Activated CD8-positive, alpha-beta T cell treated with anti-CD3 and anti-CD28 coated beads, Interleukin-2, amount 10 ng/mL, durations not matched to agents 7 days and 5 days (primary cell): ENCODE results near the gene RRBP1. TPM values are rescaled to one million over a fixed set of nuclear protein-coding genes. Genes with fewer than 3 reads are reported as not detected.
A peak's percentile ranks its signal among the peaks of the same experiment; 100 is the strongest.

Experiments used
- ATAC-seq: fragments of 150-1000 bp; cut with Tn5 transposase; one replicate; pipeline ENCODE4 v1.10.0; 2021; ENCODE audit warnings: moderate library complexity
- CTCF ChIA-PET: fragments of 350-600 bp; sonication (Branson Sonifier 250); formaldehyde crosslinking; loops from one replicate; lab custom pipeline; 2021; ENCODE audit warnings: antibody characterized with exemption; lab: Charles Lee
- POLR2A ChIA-PET: fragments of 350-600 bp; sonication (Branson Sonifier 250); formaldehyde crosslinking; loops from one replicate; lab custom pipeline; 2021; ENCODE audit warnings: antibody characterized with exemption; lab: Charles Lee
- DNase-seq: peaks from one replicate; pipeline ENCODE4 v3.0.0-alpha.2; 2020
- H3K27ac Mint-ChIP-seq: one replicate; pipeline ENCODE4 v1.8.0; 2021; ENCODE audit warnings: mild to moderate bottlenecking, mixed read lengths
- H3K27me3 Mint-ChIP-seq: one replicate; pipeline ENCODE4 v1.8.0; 2021; ENCODE audit warnings: low read depth, mixed read lengths
- H3K36me3 Mint-ChIP-seq: one replicate; pipeline ENCODE4 v1.8.0; 2021; ENCODE audit warnings: low read depth, mixed read lengths
- H3K4me1 Mint-ChIP-seq: one replicate; pipeline ENCODE4 v1.8.0; 2021; ENCODE audit warnings: low read depth, mixed read lengths
- H3K4me3 Mint-ChIP-seq: one replicate; pipeline ENCODE4 v1.8.0; 2021; ENCODE audit warnings: mild to moderate bottlenecking, mixed read lengths
- H3K9me3 Mint-ChIP-seq: one replicate; pipeline ENCODE4 v1.8.0; 2022; ENCODE audit warnings: mixed read lengths; ENCODE audit not compliant: insufficient read depth
- total RNA-seq, 2 experiments: library from RNA; stranded (reverse); gene quantifications; one replicate each; pipeline ENCODE4 v1.2.3, GENCODE V29; 2021

The RRBP1 gene
- total RNA-seq, 2 experiments from 2014 or later: 64.3 to 66.7 TPM

DNA sequence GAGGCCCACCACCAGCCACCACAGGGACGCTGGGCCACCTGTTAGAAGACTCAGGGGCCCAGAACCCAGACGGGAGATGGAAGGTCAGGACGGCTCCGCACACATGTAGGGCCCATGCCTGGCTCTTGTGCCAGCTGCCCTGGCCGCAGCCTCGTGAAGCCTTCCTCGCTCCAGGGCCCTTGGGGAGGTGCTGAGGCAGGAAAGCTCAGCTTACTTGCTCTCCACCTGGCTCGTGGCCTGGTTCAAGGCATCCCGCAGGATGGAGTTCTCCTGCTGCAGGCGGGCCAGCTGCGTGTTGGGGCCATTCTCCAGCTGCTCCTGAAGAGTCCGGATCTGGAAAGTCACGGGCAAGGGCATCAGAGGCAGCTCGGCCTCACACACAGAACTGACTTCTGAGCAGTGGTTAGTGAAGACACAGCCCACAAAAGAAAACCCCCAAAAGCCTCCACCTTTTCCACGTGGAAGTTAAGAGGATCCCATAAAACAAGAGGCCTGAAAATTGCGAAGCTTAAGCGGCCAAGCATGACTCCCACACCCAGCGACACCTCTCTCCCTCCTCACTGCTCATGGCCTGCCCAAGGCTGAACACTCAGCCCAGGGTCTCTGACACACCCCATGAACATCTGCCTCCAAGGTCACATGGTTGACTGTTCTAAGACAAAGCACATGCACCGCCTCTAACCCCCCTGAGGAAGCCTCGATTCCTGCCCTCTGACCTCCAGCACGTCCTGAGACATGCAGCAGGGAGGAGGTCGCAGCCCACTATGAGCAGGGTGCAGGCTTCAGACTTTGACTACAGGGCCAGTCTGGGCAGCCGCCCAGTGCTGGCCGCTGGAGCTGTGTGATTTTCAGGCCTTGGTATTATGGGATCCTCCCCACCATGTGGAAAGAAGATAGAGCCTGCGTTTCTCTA is 46.5 kb downstream of the RRBP1 start:
- Mint-ChIP-seq H3K27ac (no peak overlapping the region), H3K9me3 (no peaks in the 10 kb centered on the region), H3K4me3 (no peak overlapping the region), H3K4me1 (peaks cover 5% of the 10 kb centered on the region), H3K27me3 (no peaks in the 10 kb centered on the region), H3K36me3 (peaks cover 18% of the 10 kb centered on the region)
- ChIA-PET POLR2A (no interaction called here), CTCF (no interaction called here)
- ATAC-seq (peak; percentile 22), DNase-seq (no peak)

DNA sequence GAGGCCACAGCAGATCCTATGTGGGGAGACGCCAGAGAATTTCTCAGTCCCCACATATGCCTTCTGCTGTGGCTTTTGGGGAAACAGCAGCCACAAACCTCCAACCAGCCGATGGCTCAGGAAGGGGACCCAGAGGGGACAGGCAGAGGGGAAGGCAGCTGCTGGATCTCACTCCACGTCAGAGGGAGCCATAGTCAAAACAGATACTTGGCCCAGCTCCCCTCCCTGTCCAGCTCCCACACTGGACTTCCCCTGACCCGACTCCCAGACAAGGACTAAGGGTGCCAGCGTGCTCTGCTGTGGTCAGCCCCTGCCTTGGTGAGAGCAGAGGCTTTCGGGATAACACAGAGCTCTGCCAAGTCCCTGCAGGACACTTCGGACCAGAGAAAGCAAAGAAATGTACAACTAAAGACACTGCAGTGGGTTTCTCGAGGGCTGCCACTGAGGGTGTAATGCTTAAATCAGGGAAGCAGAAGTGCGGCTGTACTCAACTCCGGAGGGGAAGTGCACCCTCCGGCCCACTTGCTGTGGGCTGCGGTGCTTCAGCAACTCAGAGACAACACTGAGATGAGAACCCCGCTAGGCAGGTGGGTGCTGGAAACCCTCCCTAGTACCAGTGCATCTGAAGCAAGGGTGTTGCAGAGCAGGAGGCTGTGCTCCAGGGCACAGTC is 47.2 kb downstream of the RRBP1 start:
- Mint-ChIP-seq H3K27ac (no peak overlapping the region), H3K36me3 (peaks cover 22% of the 10 kb centered on the region), H3K9me3 (no peaks in the 10 kb centered on the region), H3K4me3 (no peak overlapping the region), H3K4me1 (peaks cover 5% of the 10 kb centered on the region), H3K27me3 (no peaks in the 10 kb centered on the region)
- ChIA-PET CTCF (no interaction called here), POLR2A (no interaction called here)
- DNase-seq (no peak), ATAC-seq (no peak)

DNA sequence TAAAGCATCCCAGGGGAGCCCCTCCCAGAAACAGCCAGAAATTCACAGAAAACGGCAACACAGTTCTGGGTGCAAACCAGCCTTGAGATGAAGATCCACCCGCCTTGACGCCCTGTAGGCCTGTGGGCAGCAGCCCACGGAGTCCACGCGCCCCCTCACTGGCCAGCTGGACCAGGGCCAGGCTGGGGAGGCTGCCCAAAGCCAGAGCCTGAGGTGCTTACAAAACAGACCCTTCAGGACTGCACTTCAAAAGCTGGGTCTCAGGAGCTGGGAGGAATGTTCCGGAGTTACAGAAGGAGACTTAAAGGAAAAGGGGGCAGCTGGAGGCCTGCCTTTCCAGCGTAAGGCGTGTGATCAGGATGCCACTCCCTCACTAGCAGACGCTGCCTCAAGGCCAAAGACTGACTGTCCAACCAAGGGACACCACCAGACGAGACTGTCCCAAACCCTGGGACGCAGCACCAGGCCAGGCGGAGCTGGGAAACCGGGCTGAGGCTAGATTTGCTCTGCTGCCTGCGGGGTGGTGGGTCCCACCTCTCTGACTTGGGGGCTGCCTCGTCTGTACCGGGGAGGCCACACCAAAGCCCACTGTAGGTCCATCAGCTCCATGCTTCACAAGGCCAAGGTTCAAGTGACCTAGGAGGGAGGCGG is 48.1 kb downstream of the RRBP1 start:
- Mint-ChIP-seq H3K27me3 (no peaks in the 10 kb centered on the region), H3K4me3 (no peak overlapping the region), H3K27ac (no peak overlapping the region), H3K36me3 (peaks cover 22% of the 10 kb centered on the region), H3K9me3 (no peaks in the 10 kb centered on the region), H3K4me1 (peaks cover 5% of the 10 kb centered on the region)
- ATAC-seq (no peak), DNase-seq (no peak)
- ChIA-PET CTCF (interaction anchor here (1.5 kb wide), 1 partner anchor 12 kb away, joined by 4 read pairs; no protein-coding TSS in a partner anchor), POLR2A (no interaction called here)

DNA sequence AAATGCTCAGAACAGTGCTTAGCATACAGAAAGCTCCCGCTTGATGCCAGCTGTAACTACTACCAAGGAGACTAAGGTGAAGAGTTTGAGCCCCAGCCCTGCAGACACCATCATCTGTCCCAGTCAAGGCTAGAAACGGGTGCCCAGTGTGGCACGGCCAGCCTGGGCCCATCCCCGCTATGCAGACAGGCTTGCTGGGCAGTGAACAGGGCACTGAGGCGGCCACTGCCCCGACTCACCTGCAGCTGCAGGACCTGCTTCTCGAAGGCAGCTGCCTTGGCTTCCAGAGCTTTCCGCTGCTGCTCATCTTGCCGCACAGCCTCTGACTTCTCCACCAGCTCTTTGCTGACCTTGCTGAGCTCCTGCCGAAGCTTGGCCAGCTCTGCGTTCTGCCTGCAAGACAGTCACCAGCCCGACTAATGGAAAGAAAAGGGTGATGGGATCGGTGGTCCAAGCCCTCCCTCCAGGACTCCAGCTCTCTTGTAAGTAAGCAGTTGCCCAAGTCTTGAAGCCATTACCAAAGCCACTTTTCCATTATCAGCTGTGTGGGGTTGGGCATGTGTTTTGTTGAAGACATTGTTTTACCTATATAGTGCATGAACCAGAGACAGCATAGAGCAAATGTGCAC is 48.7 kb downstream of the RRBP1 start:
- no peak for DNase-seq
- H3K4me1 Mint-ChIP-seq: peaks cover 5% of the 10 kb centered on the region
- ATAC-seq: no peak
- H3K27ac Mint-ChIP-seq: no peak overlapping the region
- no peaks in the 10 kb centered on the region for H3K27me3 Mint-ChIP-seq
- ChIA-PET CTCF (interaction anchor here (1.5 kb wide), 1 partner anchor 13 kb away, joined by 4 read pairs; no protein-coding TSS in a partner anchor), POLR2A (no interaction called here)
- H3K36me3 Mint-ChIP-seq: peaks cover 26% of the 10 kb centered on the region
- H3K9me3 Mint-ChIP-seq: no peaks in the 10 kb centered on the region
- no peak overlapping the region for H3K4me3 Mint-ChIP-seq

DNA sequence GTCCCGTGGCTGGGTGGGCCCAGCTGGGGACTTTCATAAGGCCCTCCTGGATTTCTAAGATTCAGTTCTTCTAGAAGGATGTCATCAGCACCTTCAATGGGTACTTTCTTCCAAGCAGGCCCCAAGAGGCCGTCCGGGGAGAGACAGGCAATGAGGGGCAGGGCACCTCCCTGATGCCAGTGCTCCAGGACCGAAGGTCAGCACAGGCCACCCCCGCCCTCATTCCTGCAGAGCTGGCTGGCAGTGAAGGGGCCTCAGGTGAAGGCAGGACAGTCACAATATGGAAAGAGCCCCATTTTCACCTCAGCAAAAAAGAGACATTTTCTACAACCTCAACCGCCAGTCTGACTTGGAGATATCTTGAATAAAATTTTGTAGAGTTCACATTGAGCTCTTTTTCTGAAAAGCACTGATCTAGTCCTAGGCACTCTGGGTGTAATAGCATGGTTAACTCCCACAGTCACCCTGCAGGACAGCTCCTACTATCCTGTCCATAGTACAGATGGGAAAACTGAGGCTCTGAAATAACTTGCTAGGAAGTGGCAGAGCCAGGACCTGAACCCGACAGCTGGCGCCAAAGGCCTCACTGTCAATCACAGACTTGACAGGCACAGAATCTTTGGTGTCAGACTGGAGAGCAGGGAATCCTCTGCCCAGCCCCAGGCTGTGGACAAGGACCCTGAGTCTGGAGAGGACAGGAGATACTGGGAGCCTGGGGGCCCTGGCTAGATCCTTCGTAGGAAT is 50.3 kb downstream of the RRBP1 start:
- Mint-ChIP-seq H3K4me1 (peaks cover 5% of the 10 kb centered on the region), H3K4me3 (no peak overlapping the region), H3K27me3 (no peaks in the 10 kb centered on the region), H3K9me3 (no peaks in the 10 kb centered on the region), H3K36me3 (peaks cover 27% of the 10 kb centered on the region), H3K27ac (peak overlapping the region; percentile 34)
- no peak for ATAC-seq
- POLR2A ChIA-PET: no interaction called here
- DNase-seq: no peak
- CTCF ChIA-PET: interaction anchor here (1.4 kb wide), 1 partner anchor 51 kb away, joined by 4 read pairs; the partner anchor contains the start of gene RRBP1

DNA sequence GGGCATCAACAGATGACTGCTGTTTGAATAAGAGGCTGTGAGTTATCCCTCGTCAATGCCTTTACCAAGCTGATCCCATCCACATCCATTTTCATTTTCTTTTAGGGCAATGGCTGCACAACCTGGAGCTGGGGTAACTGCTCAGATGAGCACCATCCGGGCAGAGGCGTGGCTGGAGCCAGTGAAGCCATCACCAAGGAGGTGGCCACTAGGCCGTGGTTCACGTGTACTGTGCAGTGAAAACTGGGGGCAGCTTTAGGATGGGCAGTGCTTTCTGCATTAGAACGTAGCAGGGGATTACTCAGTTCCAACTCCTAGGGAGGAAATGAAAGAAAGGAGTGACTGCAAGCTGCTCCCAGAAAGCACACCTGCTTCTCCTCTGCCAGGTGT is 51.2 kb downstream of the RRBP1 start:
- ChIA-PET CTCF (interaction anchor here (1.4 kb wide), 1 partner anchor 51 kb away, joined by 4 read pairs; the partner anchor contains the start of gene RRBP1), POLR2A (no interaction called here)
- peaks cover 5% of the 10 kb centered on the region for H3K4me1 Mint-ChIP-seq
- H3K9me3 Mint-ChIP-seq: no peaks in the 10 kb centered on the region
- no peak overlapping the region for H3K4me3 Mint-ChIP-seq
- DNase-seq: no peak
- ATAC-seq: no peak
- H3K27me3 Mint-ChIP-seq: no peaks in the 10 kb centered on the region
- peaks cover 25% of the 10 kb centered on the region for H3K36me3 Mint-ChIP-seq
- no peak overlapping the region for H3K27ac Mint-ChIP-seq

DNA sequence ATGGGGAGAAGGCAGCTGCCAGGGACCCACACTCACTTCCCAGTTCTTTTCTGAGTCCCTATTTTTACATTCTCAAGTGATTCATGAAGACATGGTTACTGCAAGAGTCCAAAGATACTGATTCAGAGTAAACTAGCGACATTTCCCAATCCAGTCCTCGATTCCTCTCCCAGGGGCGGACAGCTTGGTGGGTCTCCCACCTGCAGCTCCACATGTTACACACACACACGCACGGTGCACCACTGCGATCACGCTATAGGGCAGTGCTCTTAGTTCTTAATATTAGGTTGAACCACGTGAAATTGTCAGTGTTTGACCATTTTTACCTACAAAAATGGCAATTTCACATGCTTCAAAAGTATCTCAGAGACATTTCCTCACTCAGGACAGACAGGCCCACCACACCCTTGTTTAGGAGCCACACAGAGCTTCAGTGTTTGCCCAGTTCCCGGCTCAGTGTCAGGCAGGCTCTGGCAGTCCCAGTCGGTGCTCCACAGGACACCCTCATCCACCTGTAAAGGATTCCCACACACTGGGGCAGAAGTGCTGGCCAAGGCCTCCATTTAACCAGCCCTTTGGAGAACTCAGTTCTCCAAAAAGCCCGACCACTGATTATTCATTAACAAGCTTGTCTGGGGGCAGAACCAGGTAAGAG is 51.8 kb downstream of the RRBP1 start:
- ATAC-seq: no peak
- no peaks in the 10 kb centered on the region for H3K27me3 Mint-ChIP-seq
- H3K4me3 Mint-ChIP-seq: no peak overlapping the region
- no peak for DNase-seq
- peaks cover 25% of the 10 kb centered on the region for H3K36me3 Mint-ChIP-seq
- CTCF ChIA-PET: interaction anchor here (1.4 kb wide), 1 partner anchor 52 kb away, joined by 4 read pairs; the partner anchor contains the start of gene RRBP1
- no peak overlapping the region for H3K27ac Mint-ChIP-seq
- peaks cover 5% of the 10 kb centered on the region for H3K4me1 Mint-ChIP-seq
- POLR2A ChIA-PET: no interaction called here
- H3K9me3 Mint-ChIP-seq: no peaks in the 10 kb centered on the region

DNA sequence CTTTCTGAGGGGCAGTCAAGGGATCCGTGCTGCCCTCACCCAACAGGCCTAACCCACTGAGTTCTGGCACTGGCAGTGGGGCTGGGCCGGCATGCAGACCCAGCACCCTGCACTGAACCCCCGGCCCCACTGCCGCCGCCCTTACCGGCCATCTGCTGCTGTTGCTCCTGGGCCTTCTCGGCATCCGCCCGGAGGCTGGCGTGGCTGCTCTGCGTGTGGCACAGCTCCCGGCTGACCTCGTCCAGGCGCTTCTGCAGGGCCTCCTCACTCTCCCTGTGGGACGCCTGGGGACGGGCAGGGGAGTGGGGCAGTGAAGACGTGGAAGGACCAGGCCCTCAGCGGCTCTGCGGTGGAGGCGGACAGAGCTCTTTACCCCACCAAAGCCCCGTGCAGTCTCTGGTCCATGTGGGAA is 52.4 kb downstream of the RRBP1 start:
- POLR2A ChIA-PET: no interaction called here
- Mint-ChIP-seq H3K9me3 (no peaks in the 10 kb centered on the region), H3K4me1 (peaks cover 2% of the 10 kb centered on the region), H3K27me3 (no peaks in the 10 kb centered on the region), H3K4me3 (no peak overlapping the region), H3K27ac (no peak overlapping the region), H3K36me3 (peaks cover 23% of the 10 kb centered on the region)
- DNase-seq (no peak), ATAC-seq (no peak)
- CTCF ChIA-PET: no interaction called here

DNA sequence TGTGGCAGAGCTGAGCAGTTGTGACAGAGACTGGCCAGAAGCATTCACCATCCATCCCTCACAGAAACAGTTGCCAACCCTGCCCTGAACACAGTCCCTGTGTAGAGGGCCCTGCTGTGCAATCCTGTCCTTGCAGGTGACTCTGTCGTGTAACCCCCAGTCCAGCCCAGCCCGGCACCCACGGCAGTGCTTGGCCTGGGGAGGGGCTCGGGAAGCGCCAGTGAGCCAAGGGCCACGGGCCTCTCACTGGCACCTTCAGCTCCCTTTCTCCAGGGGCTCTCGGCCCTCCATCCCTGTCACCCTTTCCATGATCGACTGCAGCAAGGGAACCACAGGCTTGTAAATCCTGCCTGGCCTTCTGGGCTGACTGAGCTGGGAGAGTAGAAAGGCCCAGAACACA is 53.0 kb downstream of the RRBP1 start:
- ATAC-seq: no peak
- Mint-ChIP-seq H3K4me3 (no peak overlapping the region), H3K9me3 (no peaks in the 10 kb centered on the region), H3K27ac (no peak overlapping the region), H3K36me3 (peaks cover 18% of the 10 kb centered on the region), H3K4me1 (no peaks in the 10 kb centered on the region), H3K27me3 (no peaks in the 10 kb centered on the region)
- POLR2A ChIA-PET: no interaction called here
- no peak for DNase-seq
- CTCF ChIA-PET: interaction anchor here (0.9 kb wide), 1 partner anchor 124 kb away, joined by 3 read pairs; no protein-coding TSS in a partner anchor

DNA sequence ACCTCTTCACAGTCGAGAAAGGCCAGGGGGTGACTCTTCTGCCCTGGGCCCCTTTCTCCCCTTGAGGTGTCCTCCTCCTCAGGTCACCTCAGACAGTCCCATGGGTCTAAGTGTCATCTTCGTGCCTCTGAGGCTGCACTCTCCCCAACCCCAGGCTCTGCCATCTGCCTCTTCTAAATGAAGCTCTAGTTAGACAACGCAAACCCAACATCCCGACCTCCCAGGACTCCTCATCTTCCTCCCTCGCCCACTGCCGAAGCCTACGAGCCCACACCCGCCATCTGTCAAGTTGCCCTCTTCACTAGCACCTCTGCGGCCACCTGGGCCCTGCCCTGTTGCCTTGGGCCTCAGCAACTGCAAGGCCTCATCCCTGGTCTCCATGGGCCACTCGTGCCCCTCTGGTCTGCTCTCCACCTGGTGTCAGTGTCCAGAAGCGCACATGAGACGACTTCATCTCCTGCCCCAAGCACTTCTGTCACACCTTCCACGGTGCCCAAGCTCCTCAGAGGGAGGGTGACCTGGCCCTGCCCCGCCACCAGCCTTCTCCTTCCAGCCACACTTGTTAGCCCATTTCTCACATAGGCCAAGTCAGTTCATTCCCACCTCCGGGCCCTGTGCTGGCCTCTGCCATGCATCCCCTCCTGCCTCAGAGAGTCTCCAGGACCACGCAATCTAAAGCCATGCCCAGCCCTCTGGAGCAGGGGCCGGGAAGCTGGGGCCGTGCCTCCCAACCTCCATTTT is 53.8 kb downstream of the RRBP1 start:
- H3K36me3 Mint-ChIP-seq: peaks cover 17% of the 10 kb centered on the region
- CTCF ChIA-PET: interaction anchor here (0.9 kb wide), 1 partner anchor 123 kb away, joined by 3 read pairs; no protein-coding TSS in a partner anchor
- H3K27me3 Mint-ChIP-seq: no peaks in the 10 kb centered on the region
- no peak for ATAC-seq
- no peak overlapping the region for H3K4me3 Mint-ChIP-seq
- no peak for DNase-seq
- H3K4me1 Mint-ChIP-seq: no peaks in the 10 kb centered on the region
- POLR2A ChIA-PET: no interaction called here
- peak overlapping the region; percentile 22 for H3K27ac Mint-ChIP-seq
- H3K9me3 Mint-ChIP-seq: no peaks in the 10 kb centered on the region
